CD4-positive, alpha-beta T cell (primary cell): ENCODE data around the gene CFAP61. TPM values are rescaled to one million over a fixed set of nuclear protein-coding genes. Genes with fewer than 3 reads are reported as not detected.

Experiments
- ATAC-seq: fragments of 200-7000 bp; cut with Tn5 transposase; one replicate; pipeline ENCODE4 v1.10.0; 2022; ENCODE audit warnings: mild to moderate bottlenecking; ENCODE audit not compliant: poor library complexity
- CTCF ChIA-PET: fragments of 350-600 bp; sonication (Branson Sonifier 250); formaldehyde crosslinking; loops from one replicate; lab custom pipeline; 2021; ENCODE audit warnings: antibody characterized with exemption, inconsistent platforms; lab: Charles Lee
- POLR2A ChIA-PET: fragments of 350-600 bp; sonication (Branson Sonifier 250); formaldehyde crosslinking; loops from one replicate; lab custom pipeline; 2021; ENCODE audit warnings: antibody characterized with exemption, inconsistent platforms; lab: Charles Lee
- DNase-seq, 14 experiments: peaks; one replicate each; pipeline ENCODE4 v3.0.0-alpha.2; 2013 to 2020; ENCODE audit warnings: mixed read lengths in 2 of 14
- H3K27ac ChIP-seq, 2 donors: one replicate each; pipeline versions ENCODE4 v1.5.1 to v1.7.0; 2013; ENCODE audit warnings: low read length in 2 of 2, low read depth in 1 of 2, mild to moderate bottlenecking in 1 of 2
- H3K27me3 ChIP-seq, 2 experiments: 1 replicate in 1 of 2; 2 replicates in 1 of 2; pipeline versions ENCODE4 v1.6.1 to v1.7.0; 2013; ENCODE audit warnings: low read length in 2 of 2, control low read depth in 1 of 2, mild to moderate bottlenecking in 1 of 2, moderate library complexity in 1 of 2; ENCODE audit not compliant: insufficient read depth in 2 of 2, control insufficient read depth in 1 of 2
- H3K36me3 ChIP-seq: one replicate; pipeline ENCODE4 v1.6.1; 2013; ENCODE audit warnings: low read length, control low read depth; ENCODE audit not compliant: insufficient read depth
- H3K4me1 ChIP-seq: one replicate; pipeline ENCODE4 v1.6.1; 2013; ENCODE audit warnings: low read length, control low read depth; ENCODE audit not compliant: insufficient read depth
- H3K4me3 ChIP-seq: one replicate; pipeline ENCODE4 v1.5.1; 2013; ENCODE audit warnings: mild to moderate bottlenecking, low read length, moderate library complexity
- H3K9me3 ChIP-seq, 2 experiments: 1 replicate in 1 of 2; 2 replicates in 1 of 2; pipeline versions ENCODE4 v1.6.1 to v1.7.0; 2013; ENCODE audit warnings: low read length in 2 of 2, mild to moderate bottlenecking in 2 of 2, control low read depth in 1 of 2, moderate library complexity in 1 of 2; ENCODE audit not compliant: control insufficient read depth in 1 of 2, insufficient read depth in 1 of 2
- H3K27ac Mint-ChIP-seq: one replicate; pipeline ENCODE4 v1.8.0; 2020; ENCODE audit warnings: mixed read lengths
- H3K27me3 Mint-ChIP-seq: one replicate; pipeline ENCODE4 v1.8.0; 2021; ENCODE audit warnings: mixed read lengths
- H3K36me3 Mint-ChIP-seq: one replicate; pipeline ENCODE4 v1.8.0; 2021; ENCODE audit warnings: low read depth, mixed read lengths
- H3K4me1 Mint-ChIP-seq: one replicate; pipeline ENCODE4 v1.8.0; 2021; ENCODE audit warnings: low read depth, mixed read lengths
- H3K4me3 Mint-ChIP-seq: one replicate; pipeline ENCODE4 v1.8.0; 2020; ENCODE audit warnings: mild to moderate bottlenecking, mixed read lengths
- H3K9me3 Mint-ChIP-seq: one replicate; pipeline ENCODE4 v1.8.0; 2020; ENCODE audit warnings: mixed read lengths
- intact Hi-C, 2 experiments: fragments of 100-400 bp; cut with DNase I in 1 of 2; cut with micrococcal nuclease in 1 of 2; formaldehyde crosslinking; loops; one replicate each; pipeline versions ENCODE4 v1.15.1 to v1.9.0; 2023 to 2025; cut with DNase I, micrococcal nuclease
- total RNA-seq, 174 experiments: library from RNA in 2 of 174; stranded (reverse) in 2 of 174; gene quantifications; one replicate each; pipeline ENCODE4 v1.2.3 and lab custom pipeline; 2021 to 2026
- TF ChIP-seq, protein P1 (sequence below): fragments of 200-600 bp; IDR thresholded peaks from one replicate; pipeline ENCODE4 v1.8.0; 2022; ENCODE audit warnings: antibody characterized with exemption, mild to moderate bottlenecking

The CFAP61 gene
- total RNA-seq, 2 experiments from 2014 or later, result not detected

DNA sequence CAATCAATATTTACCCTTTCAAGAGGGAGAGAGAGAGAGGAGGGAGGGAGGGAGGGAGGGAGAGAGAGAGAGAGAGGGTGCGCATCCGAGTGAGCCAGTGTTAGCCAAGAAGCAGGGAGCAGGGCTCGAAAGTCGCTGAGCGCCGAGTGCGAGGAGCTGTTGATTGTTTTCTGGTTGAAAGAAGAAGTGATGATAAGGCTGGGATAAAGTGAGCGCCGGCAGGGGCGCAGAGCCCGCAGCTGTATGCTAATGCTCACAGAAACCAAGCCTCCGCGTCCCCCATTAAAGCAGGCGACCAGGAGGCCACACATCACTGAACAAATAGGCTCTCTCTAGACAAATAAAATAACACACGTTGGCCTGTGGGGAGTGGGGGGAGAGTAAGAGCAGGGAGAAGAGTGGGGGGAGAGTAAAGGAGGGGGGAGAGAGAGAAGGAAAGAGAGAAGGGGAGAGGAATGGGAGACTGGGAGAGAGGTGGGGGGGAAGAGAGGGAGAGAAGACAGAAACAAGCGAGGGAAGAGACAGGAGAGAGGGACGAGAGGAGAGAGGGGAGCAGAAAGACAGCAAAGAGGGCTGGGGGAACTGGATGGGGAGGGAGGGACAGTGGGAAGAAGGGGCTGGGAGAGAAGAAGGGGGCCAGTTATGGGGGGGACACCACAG, 310.6 kb downstream of the CFAP61 start:
- DNase-seq (no peak), ATAC-seq (no peak)
- TF ChIP-seq, protein P1, sequence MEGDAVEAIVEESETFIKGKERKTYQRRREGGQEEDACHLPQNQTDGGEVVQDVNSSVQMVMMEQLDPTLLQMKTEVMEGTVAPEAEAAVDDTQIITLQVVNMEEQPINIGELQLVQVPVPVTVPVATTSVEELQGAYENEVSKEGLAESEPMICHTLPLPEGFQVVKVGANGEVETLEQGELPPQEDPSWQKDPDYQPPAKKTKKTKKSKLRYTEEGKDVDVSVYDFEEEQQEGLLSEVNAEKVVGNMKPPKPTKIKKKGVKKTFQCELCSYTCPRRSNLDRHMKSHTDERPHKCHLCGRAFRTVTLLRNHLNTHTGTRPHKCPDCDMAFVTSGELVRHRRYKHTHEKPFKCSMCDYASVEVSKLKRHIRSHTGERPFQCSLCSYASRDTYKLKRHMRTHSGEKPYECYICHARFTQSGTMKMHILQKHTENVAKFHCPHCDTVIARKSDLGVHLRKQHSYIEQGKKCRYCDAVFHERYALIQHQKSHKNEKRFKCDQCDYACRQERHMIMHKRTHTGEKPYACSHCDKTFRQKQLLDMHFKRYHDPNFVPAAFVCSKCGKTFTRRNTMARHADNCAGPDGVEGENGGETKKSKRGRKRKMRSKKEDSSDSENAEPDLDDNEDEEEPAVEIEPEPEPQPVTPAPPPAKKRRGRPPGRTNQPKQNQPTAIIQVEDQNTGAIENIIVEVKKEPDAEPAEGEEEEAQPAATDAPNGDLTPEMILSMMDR, result no peak
- peaks cover 9% of the 10 kb centered on the region for H3K4me1 ChIP-seq
- H3K4me1 Mint-ChIP-seq, result peaks cover 21% of the 10 kb centered on the region
- POLR2A ChIA-PET, result no interaction called here
- no peak overlapping the region for H3K27ac ChIP-seq
- CTCF ChIA-PET, result no interaction called here
- no peak overlapping the region for H3K4me3 ChIP-seq
- H3K9me3 ChIP-seq, result peaks cover 0 to 9% of the 10 kb centered on the region in 2 experiments
- no peaks in the 10 kb centered on the region for H3K36me3 ChIP-seq
- peaks cover 30 to 59% of the 10 kb centered on the region in 2 experiments for H3K27me3 ChIP-seq
- no peak overlapping the region for H3K27ac Mint-ChIP-seq
- no peaks in the 10 kb centered on the region for H3K36me3 Mint-ChIP-seq
- H3K27me3 Mint-ChIP-seq, result peaks cover 74% of the 10 kb centered on the region
- intact Hi-C loops, result loop anchor here in 1 of 2 experiments (5.0 kb wide), 1 partner anchor 204 kb away; no protein-coding TSS in a partner anchor
- no peak overlapping the region for H3K4me3 Mint-ChIP-seq
- H3K9me3 Mint-ChIP-seq, result no peaks in the 10 kb centered on the region

DNA sequence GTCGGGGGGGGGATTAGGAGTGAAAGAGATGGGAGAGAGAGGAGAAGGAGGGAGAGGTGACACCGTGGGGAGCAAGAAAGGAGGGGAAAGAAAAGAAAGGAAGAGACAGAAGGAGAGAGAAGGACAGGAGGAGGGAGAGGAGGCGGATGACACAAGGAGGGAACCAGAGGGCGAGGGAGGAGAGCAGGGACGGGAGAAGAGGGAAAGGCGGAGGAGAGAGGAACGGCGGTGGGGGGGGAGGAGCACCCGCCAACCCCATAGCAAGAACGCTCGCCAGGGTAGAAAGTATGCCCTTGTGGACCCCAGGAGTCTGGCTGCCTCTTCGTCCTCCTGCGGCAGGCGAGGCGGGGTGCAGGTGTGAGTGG, 311.1 kb downstream of the CFAP61 start:
- CTCF ChIA-PET, result no interaction called here
- no peak overlapping the region for H3K4me3 Mint-ChIP-seq

DNA sequence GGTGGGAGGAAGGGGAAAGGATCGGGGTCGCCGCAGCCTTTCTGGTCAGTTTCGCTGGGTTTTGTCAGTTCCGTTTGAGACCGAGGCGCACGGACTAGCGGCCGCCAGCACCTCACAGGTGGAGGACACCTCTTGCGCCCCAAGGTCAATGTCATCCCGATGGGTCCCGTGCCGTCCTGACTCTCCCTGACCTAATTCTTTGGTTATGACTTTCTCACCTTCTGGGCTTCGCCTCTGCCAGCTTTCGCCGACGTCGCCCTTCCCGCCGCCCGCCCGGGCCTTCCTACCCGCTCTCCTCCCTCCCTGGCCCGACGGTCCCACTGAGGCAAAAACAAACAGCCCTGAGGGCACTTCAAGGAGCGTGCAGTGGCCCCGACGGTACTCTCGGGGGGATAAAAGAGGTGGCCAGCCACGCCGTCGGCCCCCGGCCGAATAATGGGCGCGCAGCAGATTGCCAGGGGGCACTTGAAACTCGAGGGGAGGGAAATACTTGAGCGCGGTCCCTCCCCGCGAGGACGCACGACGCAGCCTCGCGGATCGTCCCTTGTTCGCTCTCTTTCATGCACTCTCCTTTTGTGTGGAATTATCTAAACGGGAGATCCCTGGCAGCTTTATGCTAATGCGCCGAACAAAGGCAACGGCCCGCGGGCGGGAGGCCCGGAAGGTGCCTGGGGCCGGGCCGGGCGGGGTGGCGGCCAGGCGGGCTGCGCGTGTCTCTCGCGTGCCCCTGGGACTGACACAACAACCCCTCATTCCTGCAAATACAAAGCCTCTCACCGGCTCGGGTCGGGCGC, 311.7 kb downstream of the CFAP61 start:
- Histone ChIP-seq H3K36me3 (no peaks in the 10 kb centered on the region), H3K4me3 (no peak overlapping the region), H3K9me3 (peaks cover 0 to 9% of the 10 kb centered on the region in 2 experiments), H3K27me3 (peaks cover 30 to 59% of the 10 kb centered on the region in 2 experiments), H3K4me1 (peaks cover 9% of the 10 kb centered on the region), H3K27ac (no peak overlapping the region)
- POLR2A ChIA-PET, result no interaction called here
- peaks cover 65% of the 10 kb centered on the region for H3K27me3 Mint-ChIP-seq
- intact Hi-C loops, result loop anchor here in 1 of 2 experiments (5.0 kb wide), 1 partner anchor 203 kb away; no protein-coding TSS in a partner anchor
- H3K27ac Mint-ChIP-seq, result no peak overlapping the region
- CTCF ChIA-PET, result no interaction called here
- H3K4me3 Mint-ChIP-seq, result no peak overlapping the region
- peaks cover 21% of the 10 kb centered on the region for H3K4me1 Mint-ChIP-seq
- H3K9me3 Mint-ChIP-seq, result no peaks in the 10 kb centered on the region
- ATAC-seq (no peak), DNase-seq (no peak)
- H3K36me3 Mint-ChIP-seq, result no peaks in the 10 kb centered on the region
- TF ChIP-seq, protein P1, result no peak

More for the DNA sequence above, 311.1 kb downstream of the CFAP61 start:
- Histone ChIP-seq H3K27ac (no peak overlapping the region), H3K27me3 (peaks cover 30 to 59% of the 10 kb centered on the region in 2 experiments), H3K4me1 (peaks cover 9% of the 10 kb centered on the region), H3K36me3 (no peaks in the 10 kb centered on the region), H3K4me3 (no peak overlapping the region), H3K9me3 (peaks cover 0 to 9% of the 10 kb centered on the region in 2 experiments)
- POLR2A ChIA-PET, result no interaction called here
- ATAC-seq (no peak), DNase-seq (no peak)
- Mint-ChIP-seq H3K27me3 (peaks cover 70% of the 10 kb centered on the region), H3K27ac (no peak overlapping the region), H3K4me1 (peaks cover 21% of the 10 kb centered on the region), H3K9me3 (no peaks in the 10 kb centered on the region), H3K36me3 (no peaks in the 10 kb centered on the region)
- intact Hi-C loops, result loop anchor here in 1 of 2 experiments (5.0 kb wide), 1 partner anchor 204 kb away; no protein-coding TSS in a partner anchor
- TF ChIP-seq, protein P1, result no peak
